GM12801 (cell line): ENCODE results near the gene CNBP.

ENCODE experiments used
- TF ChIP-seq, protein P1 (sequence below): IDR thresholded peaks from one replicate; pipeline ENCODE4 v1.5.1; 2011; ENCODE audit warnings: control low read depth; ENCODE audit not compliant: insufficient read length; ENCODE audit errors: extremely low read depth

CNBP gene

DNA sequence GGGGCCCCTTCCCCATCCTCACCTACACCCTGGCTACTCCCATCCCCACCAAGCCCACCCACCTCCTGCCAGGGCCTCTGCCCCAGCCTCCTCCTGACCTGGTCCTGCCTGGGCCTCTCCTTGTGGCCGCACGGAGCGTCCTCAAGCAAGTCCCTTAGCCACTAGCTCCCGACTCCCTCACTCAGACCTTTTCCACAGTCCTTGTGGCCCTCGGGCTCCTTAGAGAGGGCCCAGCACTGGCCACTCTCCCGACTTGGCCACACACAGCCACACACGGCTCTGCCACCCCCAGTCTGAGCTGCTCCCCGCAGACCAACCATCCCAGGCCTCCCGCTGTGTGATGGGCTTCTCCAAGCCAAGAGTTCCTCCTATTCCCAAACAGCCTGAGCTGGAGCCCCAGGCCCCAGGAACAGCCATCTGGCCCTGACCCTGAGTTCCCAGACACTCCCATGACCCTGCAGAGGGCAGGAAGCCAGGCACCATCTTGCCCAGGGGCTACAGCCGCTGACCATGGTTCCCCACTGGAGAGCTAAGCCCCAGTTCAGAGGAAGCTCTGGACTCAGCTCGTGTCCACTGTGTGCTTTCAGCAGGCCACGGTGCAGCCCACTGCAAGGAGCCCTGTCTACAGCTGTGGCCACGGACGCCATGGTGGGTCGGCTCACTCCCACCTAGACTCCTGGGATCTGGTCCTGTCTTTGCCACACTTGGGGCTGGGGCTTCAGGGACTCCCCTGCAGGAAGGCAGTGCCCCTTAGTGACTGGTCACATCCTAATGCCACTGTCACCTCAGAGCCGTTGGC is 55.1 kb downstream of the CNBP start:
- TF ChIP-seq, protein P1, sequence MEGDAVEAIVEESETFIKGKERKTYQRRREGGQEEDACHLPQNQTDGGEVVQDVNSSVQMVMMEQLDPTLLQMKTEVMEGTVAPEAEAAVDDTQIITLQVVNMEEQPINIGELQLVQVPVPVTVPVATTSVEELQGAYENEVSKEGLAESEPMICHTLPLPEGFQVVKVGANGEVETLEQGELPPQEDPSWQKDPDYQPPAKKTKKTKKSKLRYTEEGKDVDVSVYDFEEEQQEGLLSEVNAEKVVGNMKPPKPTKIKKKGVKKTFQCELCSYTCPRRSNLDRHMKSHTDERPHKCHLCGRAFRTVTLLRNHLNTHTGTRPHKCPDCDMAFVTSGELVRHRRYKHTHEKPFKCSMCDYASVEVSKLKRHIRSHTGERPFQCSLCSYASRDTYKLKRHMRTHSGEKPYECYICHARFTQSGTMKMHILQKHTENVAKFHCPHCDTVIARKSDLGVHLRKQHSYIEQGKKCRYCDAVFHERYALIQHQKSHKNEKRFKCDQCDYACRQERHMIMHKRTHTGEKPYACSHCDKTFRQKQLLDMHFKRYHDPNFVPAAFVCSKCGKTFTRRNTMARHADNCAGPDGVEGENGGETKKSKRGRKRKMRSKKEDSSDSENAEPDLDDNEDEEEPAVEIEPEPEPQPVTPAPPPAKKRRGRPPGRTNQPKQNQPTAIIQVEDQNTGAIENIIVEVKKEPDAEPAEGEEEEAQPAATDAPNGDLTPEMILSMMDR, result no peak

DNA sequence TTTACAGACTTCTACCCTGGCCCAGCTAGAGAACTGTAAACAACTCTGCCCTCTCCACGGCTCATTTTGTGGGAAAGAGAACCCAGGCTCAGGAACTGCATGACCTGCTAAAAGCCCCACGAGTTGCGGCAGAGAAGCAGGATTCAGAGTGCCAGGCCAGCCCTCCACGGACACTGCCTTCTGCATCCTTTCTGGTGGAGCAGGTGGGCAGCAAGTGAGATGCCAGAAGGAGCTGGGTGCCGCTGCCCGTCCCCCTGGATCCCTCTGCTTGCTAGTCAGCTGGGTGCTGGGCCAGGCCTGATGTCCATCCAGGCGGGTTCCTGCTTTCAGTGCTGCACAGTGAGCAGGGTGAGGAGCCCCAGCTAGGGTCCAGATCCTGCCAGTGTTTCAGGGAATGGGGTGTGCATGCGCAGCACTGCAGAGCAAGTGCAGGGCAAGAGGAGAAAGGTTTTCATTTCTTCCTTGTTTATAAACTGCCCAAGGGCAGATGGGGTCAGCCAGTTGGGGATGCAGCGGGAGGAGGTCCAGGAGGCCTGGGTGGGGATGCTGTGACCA is 56.9 kb downstream of the CNBP start:
- TF ChIP-seq, protein P1, result no peak

DNA sequence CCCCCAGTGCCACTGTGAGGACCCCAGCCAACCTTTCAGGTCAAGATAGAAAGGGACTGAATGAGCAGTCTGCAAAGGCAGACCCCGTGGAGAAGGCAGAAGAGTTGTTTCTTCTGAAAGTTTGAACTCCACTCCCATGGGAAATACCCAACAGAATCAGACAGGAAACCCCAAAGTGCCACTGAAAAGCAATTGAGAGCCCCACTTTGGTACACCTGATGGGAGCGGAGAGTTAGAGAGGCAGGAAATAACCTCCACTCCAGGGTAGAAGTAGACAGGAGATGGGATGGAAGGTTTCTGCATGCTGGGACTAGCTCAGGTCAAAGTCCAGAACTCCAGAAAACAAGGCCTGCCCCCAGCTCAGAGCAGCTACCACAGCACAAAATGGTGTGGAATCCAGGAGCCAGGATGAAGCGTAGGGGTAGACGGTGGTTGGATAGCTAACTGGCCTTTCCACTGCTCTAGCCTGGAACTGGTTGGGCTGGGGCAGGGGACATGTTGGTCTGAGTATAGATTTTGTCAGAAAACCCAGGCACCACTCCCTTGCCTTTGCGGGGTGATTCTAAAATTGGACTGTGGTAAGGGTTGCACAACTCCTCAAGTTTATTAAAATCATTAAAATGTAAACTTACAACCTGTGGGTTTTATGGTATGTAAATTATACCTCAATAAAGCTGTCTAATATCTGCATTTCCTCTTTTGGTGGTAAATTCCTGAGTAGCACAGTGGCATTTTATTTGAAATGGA is 60.2 kb downstream of the CNBP start:
- TF ChIP-seq, protein P1, result no peak

DNA sequence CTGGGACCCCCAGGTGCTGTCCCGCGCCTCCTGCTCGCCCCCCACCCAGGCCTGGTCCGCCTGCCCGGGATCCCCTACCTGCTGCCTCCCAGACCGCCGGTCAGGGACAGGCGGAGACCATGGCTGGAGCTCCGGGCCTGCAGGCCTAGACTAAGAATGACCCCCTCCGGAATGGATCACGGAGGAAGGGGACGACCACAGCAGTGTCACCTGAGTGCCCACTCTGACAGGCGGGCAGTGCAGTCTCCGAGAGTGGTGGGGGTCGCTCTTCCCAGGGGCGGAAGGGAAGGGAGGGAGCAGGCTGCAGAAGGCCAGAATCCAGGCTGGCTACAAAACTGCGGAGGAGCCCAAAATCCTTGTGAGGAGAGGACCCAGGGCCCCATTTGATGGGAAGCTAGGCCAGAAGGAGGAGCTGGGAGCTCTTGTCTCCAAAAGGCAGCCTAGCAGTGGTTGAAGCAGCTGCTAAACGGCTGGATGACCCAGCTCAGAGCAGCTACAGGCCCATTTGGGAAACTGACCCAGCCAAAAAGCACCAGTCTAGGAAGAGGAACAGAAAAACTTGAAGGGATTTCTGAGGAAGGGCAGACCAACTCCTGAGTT is 61.2 kb downstream of the CNBP start:
- TF ChIP-seq, protein P1, result no peak

DNA sequence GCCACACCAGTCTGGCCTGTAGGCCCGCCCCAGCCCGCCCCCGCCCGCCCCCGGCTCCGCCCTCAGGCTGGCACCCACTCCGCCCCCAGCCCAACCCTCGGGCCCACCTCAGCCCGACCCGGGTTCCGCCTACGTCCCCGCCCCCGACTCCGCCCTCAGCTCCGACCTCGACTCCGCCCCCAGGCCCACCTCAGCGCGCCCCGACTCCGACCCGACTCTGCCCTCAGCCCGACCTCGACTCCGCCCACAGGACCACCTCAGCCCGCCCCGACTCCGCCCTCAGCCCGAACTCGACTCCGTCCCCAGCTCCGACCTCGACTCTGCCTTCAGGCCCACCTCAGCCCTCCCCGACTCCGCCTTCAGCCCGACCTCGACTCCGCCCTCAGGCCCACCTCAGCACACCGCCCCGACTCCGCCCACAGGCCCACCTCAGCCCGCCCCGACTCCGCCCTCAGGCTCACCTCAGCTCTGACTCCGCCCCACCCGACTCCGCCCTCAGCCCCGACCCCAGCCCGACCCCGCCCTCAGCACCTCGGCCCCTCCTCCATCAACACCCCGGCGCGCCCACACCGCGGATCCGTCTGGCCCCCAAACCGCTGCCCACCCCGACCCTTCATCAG is 61.8 kb downstream of the CNBP start, which contains the start of gene RAB43:
TSS of gene RAB43 (minus strand) at position 13 of the 620 bp plus-strand sequence. CDS start 315 bp downstream, outside the sequence.
- TF ChIP-seq, protein P1, result no peak

DNA sequence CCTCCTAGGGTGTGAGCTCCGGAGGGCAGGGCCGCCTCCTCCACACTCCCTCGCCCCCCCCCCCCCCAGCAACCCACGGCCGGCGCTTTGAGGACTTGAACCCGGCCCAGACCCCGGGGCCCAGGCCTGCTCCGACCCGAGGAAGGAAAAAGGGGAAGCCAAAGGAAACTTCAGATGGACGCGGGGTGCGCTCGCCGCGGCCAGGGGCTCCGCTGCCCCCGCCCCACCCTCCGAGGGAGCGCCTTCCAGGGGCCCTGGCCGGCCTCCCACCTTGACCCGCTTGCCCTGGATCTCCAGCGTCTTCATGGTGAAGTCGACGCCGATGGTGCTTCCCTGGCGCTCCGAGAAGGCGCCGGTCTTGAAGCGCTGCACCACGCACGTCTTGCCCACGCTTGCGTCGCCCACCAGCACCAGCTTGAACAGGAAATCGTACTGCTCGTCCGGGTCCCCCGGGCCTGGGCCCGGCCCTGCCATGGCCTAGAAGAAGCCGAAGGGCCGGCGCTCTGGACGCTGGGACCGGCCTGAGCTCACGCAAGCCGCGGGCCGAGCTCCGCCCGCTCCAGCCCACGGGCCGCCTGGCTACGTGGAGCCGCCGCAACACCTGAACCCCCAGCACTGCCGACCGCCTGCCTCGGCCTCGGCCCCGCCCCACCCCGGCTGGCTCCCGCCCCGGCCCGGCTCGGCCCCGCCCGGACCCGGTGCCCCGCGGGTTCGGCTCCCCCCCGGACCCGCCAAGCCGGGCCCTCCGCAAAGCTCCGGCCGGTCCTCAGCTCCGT is 62.5 kb downstream of the CNBP start:
- TF ChIP-seq, protein P1, result no peak
